A549 treated with GW870086 at 1 μM for 4 hours (cell line): Measurements from ENCODE around the gene ARHGEF35. TPM values are rescaled to one million over a fixed set of nuclear protein-coding genes. Genes with fewer than 3 reads are reported as not detected.

Experiments
- total RNA-seq: library from RNA; stranded (reverse); fragments of 200-300 nt; extraction: Qiagen RNA extraction; gene quantifications from 5 replicates; pipeline ENCODE4 v1.2.3, GENCODE V29; 2022; ENCODE audit warnings: low read depth

ARHGEF35 gene
- total RNA-seq: 0.25 to 0.49 TPM (median 0.33 TPM) in 5 replicates

GRCh38 chr7:144195212-144195872, at the start of gene ARHGEF35:
Gene ARHGEF35 (minus strand): TSS chr7:144195833. CDS start chr7:144188383, 7,450 bp downstream.

GRCh38 chr7:144239365-144239764, 43.7 kb upstream of the ARHGEF35 start, which contains the start of gene OR2A42:
Gene OR2A42 (minus strand): TSS chr7:144239605. CDS start chr7:144232843, 6,762 bp downstream.

GRCh38 chr7:144183166-144183565, 12.5 kb downstream of the ARHGEF35 start, which contains the start of gene CTAGE4:
Gene CTAGE4 (plus strand): TSS chr7:144183466. CDS start chr7:144183504, 38 bp downstream.

Other genes starting within 250 kb of the ARHGEF35 start
- gene OR2F1, start 241.0 kb downstream of the ARHGEF35 start, total RNA-seq: not detected in 5 replicates
- not detected in 5 replicates for gene OR6B1, start 195.5 kb downstream of the ARHGEF35 start, total RNA-seq
- gene OR2A5, start 146.9 kb downstream of the ARHGEF35 start, total RNA-seq: not detected in 5 replicates
- not detected in 5 replicates for gene OR2A25, start 126.0 kb downstream of the ARHGEF35 start, total RNA-seq
- not detected in 5 replicates for gene OR2A12, start 109.6 kb downstream of the ARHGEF35 start, total RNA-seq
- not detected in 5 replicates for gene OR2A2, start 86.2 kb downstream of the ARHGEF35 start, total RNA-seq
- gene OR2A14, start 72.7 kb downstream of the ARHGEF35 start, total RNA-seq: not detected in 5 replicates
- gene CTAGE4, start 12.4 kb downstream of the ARHGEF35 start, total RNA-seq: not detected in 5 replicates
- not detected in 5 replicates for gene OR2A42, start 43.8 kb upstream of the ARHGEF35 start, total RNA-seq
- gene OR2A7, start 69.0 kb upstream of the ARHGEF35 start, total RNA-seq: not detected in 5 replicates
- gene CTAGE8, start 73.5 kb upstream of the ARHGEF35 start, total RNA-seq: not detected in 5 replicates
- not detected in 5 replicates for gene OR2A1, start 116.6 kb upstream of the ARHGEF35 start, total RNA-seq
- 1.8 to 2.3 TPM (median 2.1 TPM) in 5 replicates for gene ARHGEF5, start 159.6 kb upstream of the ARHGEF35 start, total RNA-seq
- gene NOBOX, start 207.9 kb upstream of the ARHGEF35 start, total RNA-seq: not detected in 5 replicates